Measurements from ENCODE around the gene ING4. TPM values are rescaled to one million over a fixed set of nuclear protein-coding genes. Genes with fewer than 3 reads are reported as not detected.

The ING4 gene
- total RNA-seq, 1 donor from 2014 or later = 15.4 TPM

- peak; percentile 17 for ATAC-seq
Measured at GRCh38 chr12:6635375-6635855, 27.5 kb downstream of the ING4 start.

GRCh38 chr12:6632026-6632983, 30.6 kb downstream of the ING4 start:
- no peak for ATAC-seq

GRCh38 chr12:6631549-6631961, 31.4 kb downstream of the ING4 start:
- ATAC-seq = no peak

- ATAC-seq = no peak
Measured at GRCh38 chr12:6630736-6631135, 32.2 kb downstream of the ING4 start.

- ATAC-seq = no peak
Measured at GRCh38 chr12:6627616-6628015, 35.3 kb downstream of the ING4 start.

- ATAC-seq = no peak
Measured at GRCh38 chr12:6626654-6627283, 36.1 kb downstream of the ING4 start.

GRCh38 chr12:6620885-6621274, 42.0 kb downstream of the ING4 start:
- ATAC-seq = no peak

- peak; percentile 2 for ATAC-seq
Measured at GRCh38 chr12:6620137-6620884, 42.6 kb downstream of the ING4 start.

GRCh38 chr12:6618483-6619225, 44.3 kb downstream of the ING4 start:
- no peak for ATAC-seq

- ATAC-seq = no peak
Measured at GRCh38 chr12:6615802-6616201, 47.1 kb downstream of the ING4 start.

GRCh38 chr12:6614513-6615172, 48.3 kb downstream of the ING4 start:
- ATAC-seq = no peak

- peak; percentile 83 for ATAC-seq
Measured at GRCh38 chr12:6613776-6614512, 49.0 kb downstream of the ING4 start.

- ATAC-seq = peak; percentile 44
Measured at GRCh38 chr12:6613015-6613775, 49.7 kb downstream of the ING4 start.

- ATAC-seq = no peak
Measured at GRCh38 chr12:6612652-6613014, 50.3 kb downstream of the ING4 start.

- ATAC-seq = no peak
Measured at GRCh38 chr12:6612247-6612646, 50.7 kb downstream of the ING4 start.

- no peak for ATAC-seq
Measured at GRCh38 chr12:6608592-6609281, 54.2 kb downstream of the ING4 start.

GRCh38 chr12:6607751-6608591, 54.9 kb downstream of the ING4 start:
- ATAC-seq = peak; percentile 22

GRCh38 chr12:6606331-6607131, 56.4 kb downstream of the ING4 start:
- ATAC-seq = peak; percentile 29
